HUDEP-2 (cell line): ENCODE results near the gene SAC3D1.

ENCODE experiments used
- DNase-seq, 76 experiments: peaks; one replicate each; lab custom pipeline; 2025; ENCODE audit not compliant: unreplicated experiment in 76 of 76; lab: John Stamatoyannopoulos, UW

The SAC3D1 gene

DNA sequence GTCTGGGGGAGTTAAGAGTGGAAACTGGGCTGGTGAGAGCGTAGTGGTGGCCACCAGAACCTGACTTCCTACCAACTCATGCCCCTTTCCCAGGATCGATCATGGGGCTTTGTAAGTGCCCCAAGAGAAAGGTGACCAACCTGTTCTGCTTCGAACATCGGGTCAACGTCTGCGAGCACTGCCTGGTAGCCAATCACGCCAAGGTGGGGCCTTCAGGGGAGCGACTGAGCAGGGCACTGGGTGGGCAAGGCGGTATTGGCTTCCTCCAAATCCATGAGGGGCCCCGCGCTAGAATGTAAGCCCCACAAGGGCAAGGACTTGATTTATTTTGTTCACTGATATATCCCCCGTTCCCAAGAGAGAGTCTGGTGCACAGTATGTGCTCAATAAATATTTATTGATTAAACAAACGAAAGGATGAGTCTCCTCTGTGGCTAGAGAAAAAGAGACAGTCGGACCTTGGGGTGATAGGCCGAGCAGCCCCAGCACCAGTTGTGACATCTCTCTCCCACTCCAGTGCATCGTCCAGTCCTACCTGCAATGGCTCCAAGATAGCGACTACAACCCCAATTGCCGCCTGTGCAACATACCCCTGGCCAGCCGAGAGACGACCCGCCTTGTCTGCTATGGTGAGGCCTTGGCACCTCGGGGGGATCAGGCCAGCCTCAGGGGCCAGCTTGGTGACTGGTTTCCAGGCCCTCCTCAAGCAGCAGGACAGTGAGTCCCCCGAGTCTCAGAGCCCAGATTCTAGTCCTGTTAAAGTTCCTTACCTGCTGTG is 43.8 kb downstream of the SAC3D1 start:
- no peak for DNase-seq

DNA sequence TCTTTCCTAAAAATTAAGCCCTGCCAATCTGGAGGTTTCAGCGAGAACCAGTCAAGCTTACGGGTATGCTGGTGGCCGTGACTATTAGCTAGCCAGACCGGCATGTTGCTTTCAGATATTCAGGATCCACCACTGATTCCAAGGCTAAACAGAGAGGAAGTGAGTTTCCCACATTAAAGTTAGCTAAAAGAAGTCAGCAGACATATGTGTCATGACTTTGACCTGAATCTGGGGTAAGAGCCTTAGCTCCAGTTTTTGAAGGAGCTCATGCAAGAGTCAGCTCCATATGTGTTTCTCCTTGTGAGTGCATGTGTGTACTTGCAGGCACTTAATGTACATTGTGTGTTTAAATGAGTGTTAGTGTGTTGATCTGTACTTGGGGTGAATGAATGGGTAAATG is 44.4 kb downstream of the SAC3D1 start:
- no peak for DNase-seq

DNA sequence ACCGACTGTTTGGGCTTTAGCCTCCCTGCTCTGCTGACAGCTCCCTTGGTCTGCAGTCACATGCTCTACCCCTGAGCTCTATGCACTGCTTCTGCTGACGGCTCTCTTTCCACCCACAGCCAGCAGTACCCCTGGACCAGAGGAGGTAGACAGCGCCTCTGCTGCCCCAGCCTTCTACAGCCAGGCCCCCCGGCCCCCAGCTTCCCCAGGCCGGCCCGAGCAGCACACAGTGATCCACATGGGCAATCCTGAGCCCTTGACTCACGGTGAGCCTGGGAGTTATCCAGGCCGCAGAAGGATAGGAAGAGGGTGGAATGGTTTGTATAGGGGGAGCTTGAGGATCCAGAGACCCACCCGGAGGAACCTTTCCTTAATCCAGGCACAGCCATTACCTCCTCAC is 45.8 kb downstream of the SAC3D1 start:
- DNase-seq = no peak

DNA sequence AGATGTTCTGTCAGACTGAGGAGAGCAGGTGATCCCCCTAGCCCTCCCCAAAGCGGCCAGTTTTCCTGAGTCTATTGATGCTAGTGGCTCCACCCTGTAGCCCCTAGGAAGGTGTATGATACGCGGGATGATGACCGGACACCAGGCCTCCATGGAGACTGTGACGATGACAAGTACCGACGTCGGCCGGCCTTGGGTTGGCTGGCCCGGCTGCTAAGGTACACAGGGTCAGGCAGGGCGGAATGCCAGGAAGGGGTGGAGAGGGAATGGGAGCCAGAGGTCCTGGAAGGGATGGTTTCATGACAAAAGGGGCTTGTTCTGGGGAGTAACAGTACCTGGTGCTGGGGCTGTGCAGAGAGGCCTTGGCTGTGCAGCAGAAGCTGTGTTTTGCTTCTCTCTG is 46.2 kb downstream of the SAC3D1 start:
- no peak for DNase-seq

DNA sequence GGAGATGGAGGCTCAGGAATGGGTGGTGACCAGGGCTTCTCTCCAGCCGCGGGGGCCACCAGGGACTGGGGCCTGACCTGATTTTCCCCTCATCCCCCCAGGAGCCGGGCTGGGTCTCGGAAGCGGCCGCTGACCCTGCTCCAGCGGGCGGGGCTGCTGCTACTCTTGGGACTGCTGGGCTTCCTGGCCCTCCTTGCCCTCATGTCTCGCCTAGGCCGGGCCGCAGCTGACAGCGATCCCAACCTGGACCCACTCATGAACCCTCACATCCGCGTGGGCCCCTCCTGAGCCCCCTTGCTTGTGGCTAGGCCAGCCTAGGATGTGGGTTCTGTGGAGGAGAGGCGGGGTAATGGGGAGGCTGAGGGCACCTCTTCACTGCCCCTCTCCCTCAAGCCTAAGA is 46.8 kb downstream of the SAC3D1 start:
- DNase-seq = no peak

DNA sequence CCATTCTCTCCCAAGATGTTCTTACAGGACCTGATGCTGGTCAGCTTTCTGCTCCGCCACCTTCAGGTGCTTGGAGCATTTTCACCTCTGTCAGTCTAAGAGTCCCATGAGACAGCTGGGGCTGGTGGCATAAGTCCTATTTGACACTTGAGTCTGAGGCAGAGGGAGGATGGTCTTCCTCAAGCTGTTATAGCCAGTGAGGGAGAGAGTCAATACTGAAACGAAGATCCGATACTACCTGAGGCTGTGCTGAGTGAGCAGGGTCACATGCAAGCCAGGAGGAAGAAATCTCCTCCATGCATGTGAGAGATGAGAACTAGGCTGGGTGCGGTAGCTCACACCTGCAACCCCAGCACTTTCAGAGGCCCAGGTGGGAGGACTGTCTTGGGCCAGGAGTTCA is 48.6 kb downstream of the SAC3D1 start:
- DNase-seq = no peak

DNA sequence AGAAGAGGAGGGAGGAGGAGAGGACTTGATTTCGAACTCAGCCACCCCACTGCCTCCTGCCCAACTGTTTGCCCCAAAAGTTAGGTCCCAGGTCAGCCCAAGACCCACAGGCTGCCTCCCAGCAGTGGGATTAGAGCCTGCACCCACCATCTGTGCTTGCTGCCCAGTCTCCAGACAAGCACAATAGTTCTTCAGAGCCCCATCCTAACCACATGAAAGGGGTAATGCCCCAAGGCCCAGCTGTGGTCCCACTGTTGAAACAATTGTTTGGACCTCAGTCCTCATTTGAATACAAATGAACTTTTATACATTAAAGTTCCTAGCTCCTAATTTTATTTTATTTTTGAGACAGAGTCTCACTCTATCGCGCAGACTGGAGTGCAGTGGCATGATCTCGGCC is 49.6 kb downstream of the SAC3D1 start:
- no peak for DNase-seq
